ENCODE results near the gene ZBTB25.

DNA sequence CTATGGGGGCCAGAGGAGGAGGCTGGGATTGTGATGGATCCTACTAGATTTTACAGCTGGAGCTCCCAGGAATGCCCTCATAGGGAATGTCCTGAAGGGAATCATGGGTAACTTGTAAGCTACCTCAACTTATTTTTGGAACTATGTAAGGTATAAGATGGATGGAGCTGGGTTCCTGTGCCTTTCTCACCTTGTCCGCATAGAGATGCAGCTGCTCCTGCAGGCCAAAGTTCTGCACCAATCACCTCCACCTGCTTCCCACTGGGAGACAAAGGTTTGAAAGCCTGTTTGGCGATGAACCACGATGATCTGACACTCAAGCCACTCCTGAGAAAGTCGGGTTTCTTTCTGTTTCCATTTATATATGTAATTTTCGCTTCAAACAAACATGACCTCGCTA is 39.0 kb downstream of the ZBTB25 start:
- TF ChIP-seq CTCF (IDR thresholded peaks at IDR 0.05) (no peak), POLR2A (IDR thresholded peaks at IDR 0.05) (no peak)
